Stimulated activated CD8-positive, alpha-beta memory T cell treated with anti-CD3 and anti-CD28 coated beads, Interleukin-2, amount 100 ng/mL, for 1 hour (primary cell): Measurements from ENCODE around the gene DACH1.

Source experiments
- DNase-seq, 2 donors: peaks; one replicate each; pipeline ENCODE4 v3.0.0-alpha.2; 2020; ENCODE audit warnings: low read depth in 2 of 2

The DACH1 gene

DNA sequence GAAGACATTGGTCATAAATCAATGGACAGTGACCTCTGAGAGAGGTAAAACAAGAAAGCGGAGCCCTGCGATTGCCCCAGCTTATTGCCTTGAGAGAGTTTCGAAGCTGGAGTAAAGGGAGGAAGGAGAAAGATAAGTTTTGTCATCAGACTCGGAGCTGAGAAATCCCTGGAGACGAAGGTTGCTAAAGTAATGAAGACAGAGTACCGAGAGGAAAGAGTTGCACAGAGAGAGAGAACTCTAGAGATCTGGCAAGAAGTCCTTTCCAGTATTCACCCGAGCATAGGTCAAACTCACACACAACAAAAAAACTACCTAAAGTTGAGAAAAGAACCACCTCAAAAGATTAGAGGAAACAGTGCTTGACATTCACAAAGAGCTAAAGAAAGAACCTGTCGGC is 472.0 kb downstream of the DACH1 start:
- DNase-seq, result no peak

DNA sequence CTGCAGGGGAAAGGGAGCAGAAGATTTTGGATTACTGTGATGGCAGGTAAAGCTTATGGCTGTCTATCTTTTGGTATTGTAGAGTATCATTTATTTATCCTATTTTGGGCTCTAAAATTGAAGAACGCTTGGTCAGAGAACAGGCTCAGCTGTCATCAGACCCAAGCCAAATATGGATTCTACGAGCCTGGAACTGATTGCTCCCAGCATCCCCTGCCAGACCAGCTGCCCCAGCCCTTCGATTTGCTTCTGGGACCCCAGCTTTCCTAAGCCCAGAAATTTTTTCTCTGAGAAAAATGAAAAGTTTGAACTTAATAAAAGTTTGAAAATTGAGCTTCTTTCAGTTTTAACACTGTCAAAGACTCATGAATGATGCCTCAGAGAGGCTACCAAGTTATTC is 472.8 kb downstream of the DACH1 start:
- DNase-seq, result no peak
